H9 (cell line): ENCODE measurements around the gene C2orf92. TPM values are rescaled to one million over a fixed set of nuclear protein-coding genes. Genes with fewer than 3 reads are reported as not detected.

ENCODE experiments used
- DNase-seq: peaks from one replicate; pipeline ENCODE4 v3.0.0-alpha.2; 2017
- H2AFZ ChIP-seq: one replicate; pipeline ENCODE4 v1.6.1; 2013; ENCODE audit warnings: mild to moderate bottlenecking, low read length, control low read depth, moderate library complexity
- H2AK5ac ChIP-seq: 2 replicates; pipeline ENCODE4 v1.6.1; 2013; ENCODE audit warnings: low read length, control low read depth, mixed read lengths; ENCODE audit not compliant: insufficient read length
- H2BK120ac ChIP-seq: one replicate; pipeline ENCODE4 v1.6.1; 2013; ENCODE audit warnings: low read depth, mild to moderate bottlenecking, low read length, control low read depth, inconsistent platforms; ENCODE audit not compliant: poor library complexity, severe bottlenecking
- H2BK12ac ChIP-seq: 2 replicates; pipeline ENCODE4 v1.6.1; 2013; ENCODE audit warnings: low read length, control low read depth, mixed read lengths, low read depth; ENCODE audit not compliant: insufficient read length
- H2BK15ac ChIP-seq: 2 replicates; pipeline ENCODE4 v1.6.1; 2013; ENCODE audit warnings: low read depth, low read length, control low read depth
- H2BK20ac ChIP-seq: one replicate; pipeline ENCODE4 v1.6.1; 2013; ENCODE audit warnings: low read depth, mild to moderate bottlenecking, low read length, control low read depth, inconsistent platforms; ENCODE audit not compliant: poor library complexity, severe bottlenecking
- H2BK5ac ChIP-seq: 2 replicates; pipeline ENCODE4 v1.6.1; 2013; ENCODE audit warnings: low read length, control low read depth, mixed read lengths; ENCODE audit not compliant: insufficient read length
- H3K14ac ChIP-seq: 2 replicates; pipeline ENCODE4 v1.6.1; 2013; ENCODE audit warnings: low read length, control low read depth; ENCODE audit not compliant: insufficient read depth
- H3K18ac ChIP-seq: 2 replicates; pipeline ENCODE4 v1.6.1; 2013; ENCODE audit warnings: low read depth, mild to moderate bottlenecking, mixed read lengths, low read length, control low read depth; ENCODE audit not compliant: insufficient read length
- H3K23ac ChIP-seq: 2 replicates; pipeline ENCODE4 v1.6.1; 2013; ENCODE audit warnings: low read length, control low read depth, mixed read lengths, low read depth; ENCODE audit not compliant: insufficient read length
- H3K23me2 ChIP-seq: 2 replicates; pipeline ENCODE4 v1.6.1; 2013; ENCODE audit warnings: low read depth, mild to moderate bottlenecking, mixed read lengths, low read length, control low read depth; ENCODE audit not compliant: insufficient read length, poor library complexity, severe bottlenecking
- H3K27ac ChIP-seq: 2 replicates; pipeline ENCODE4 v1.5.1; 2013; ENCODE audit warnings: low read length, control low read depth, mixed read lengths, low read depth; ENCODE audit not compliant: insufficient read length
- H3K27me3 ChIP-seq: 2 replicates; pipeline ENCODE4 v1.6.1; 2013; ENCODE audit warnings: low read length, control low read depth, inconsistent platforms; ENCODE audit not compliant: insufficient read depth
- H3K4ac ChIP-seq: 2 replicates; pipeline ENCODE4 v1.6.1; 2013; ENCODE audit warnings: low read depth, mild to moderate bottlenecking, control low read depth, inconsistent platforms, low read length, moderate library complexity
- H3K4me1 ChIP-seq: 2 replicates; pipeline ENCODE4 v1.6.1; 2013; ENCODE audit warnings: low read length, control low read depth, inconsistent platforms; ENCODE audit not compliant: insufficient read depth
- H3K4me2 ChIP-seq: 2 replicates; pipeline ENCODE4 v1.6.1; 2013; ENCODE audit warnings: low read length, control low read depth, mixed read lengths; ENCODE audit not compliant: insufficient read length, insufficient read depth
- H3K56ac ChIP-seq: 2 replicates; pipeline ENCODE4 v1.6.1; 2013; ENCODE audit warnings: low read depth, mild to moderate bottlenecking, mixed read lengths, low read length, control low read depth; ENCODE audit not compliant: insufficient read length
- H3K79me1 ChIP-seq: 2 replicates; pipeline ENCODE4 v1.6.1; 2013; ENCODE audit warnings: low read depth, mild to moderate bottlenecking, moderate library complexity, low read length, control low read depth, inconsistent platforms; ENCODE audit not compliant: insufficient read depth, poor library complexity, severe bottlenecking
- H3K79me2 ChIP-seq: 2 replicates; pipeline ENCODE4 v1.6.1; 2013; ENCODE audit warnings: low read length, control low read depth, inconsistent platforms; ENCODE audit not compliant: insufficient read depth
- H3K9ac ChIP-seq: 2 replicates; pipeline ENCODE4 v1.6.1; 2013; ENCODE audit warnings: low read length, control low read depth, mixed read lengths; ENCODE audit not compliant: insufficient read length; ENCODE audit errors: extremely low read depth
- H3K9me3 ChIP-seq: one replicate; pipeline ENCODE4 v1.6.1; 2013; ENCODE audit warnings: low read depth, low read length, inconsistent platforms; ENCODE audit not compliant: control insufficient read depth
- H3T11ph ChIP-seq: one replicate; pipeline ENCODE4 v1.6.1; 2013; ENCODE audit warnings: mild to moderate bottlenecking, low read length, control low read depth, inconsistent platforms
- H4K20me1 ChIP-seq: one replicate; pipeline ENCODE4 v1.6.1; 2013; ENCODE audit not compliant: control insufficient read depth, insufficient read length, insufficient read depth
- H4K5ac ChIP-seq: 2 replicates; pipeline ENCODE4 v1.6.1; 2013; ENCODE audit warnings: low read depth, mild to moderate bottlenecking, mixed read lengths, low read length, control low read depth; ENCODE audit not compliant: insufficient read length
- H4K8ac ChIP-seq: replicated peaks from 2 replicates; pipeline ENCODE4 v1.6.1; 2013; ENCODE audit warnings: low read length, control low read depth, mixed read lengths, low read depth; ENCODE audit not compliant: insufficient read length
- H4K91ac ChIP-seq: 2 replicates; pipeline ENCODE4 v1.6.1; 2013; ENCODE audit warnings: low read depth, mild to moderate bottlenecking, moderate library complexity, mixed read lengths, low read length, control low read depth; ENCODE audit not compliant: insufficient read length
- H3K27ac Mint-ChIP-seq, 3 experiments: 2 replicates in 2 of 3; 3 replicates in 1 of 3; pipeline ENCODE4 v1.8.0; 2020 to 2021; ENCODE audit warnings: mixed read lengths in 3 of 3, mild to moderate bottlenecking in 1 of 3, moderate library complexity in 1 of 3
- H3K27me3 Mint-ChIP-seq: 2 replicates; pipeline ENCODE4 v1.8.0; 2021; ENCODE audit warnings: low read depth, mild to moderate bottlenecking, moderate library complexity, mixed read lengths
- H3K36me3 Mint-ChIP-seq, 3 experiments: 2 replicates in 2 of 3; 3 replicates in 1 of 3; pipeline ENCODE4 v1.8.0; 2020 to 2021; ENCODE audit warnings: low read depth in 3 of 3, mixed read lengths in 3 of 3; ENCODE audit not compliant: insufficient read depth in 1 of 3
- H3K4me1 Mint-ChIP-seq, 2 experiments: 2 replicates each; pipeline ENCODE4 v1.8.0; 2020; ENCODE audit warnings: mixed read lengths in 2 of 2
- H3K4me3 Mint-ChIP-seq, 2 experiments: 2 replicates in 1 of 2; 3 replicates in 1 of 2; pipeline ENCODE4 v1.8.0; 2020 to 2021; ENCODE audit warnings: mild to moderate bottlenecking in 2 of 2, mixed read lengths in 2 of 2, moderate library complexity in 1 of 2
- H3K9me3 Mint-ChIP-seq, 2 experiments: 2 replicates in 1 of 2; 3 replicates in 1 of 2; pipeline ENCODE4 v1.8.0; 2020; ENCODE audit warnings: mild to moderate bottlenecking in 2 of 2, mixed read lengths in 2 of 2, moderate library complexity in 1 of 2
- WGBS: extraction: QIAGEN DNeasy Blood & Tissue Kit; methylation state at CpG from one replicate; pipeline ENCODE4 v1.1.7; 2013; ENCODE audit warnings: missing lambda C conversion rate, low lambda C conversion rate, mixed read lengths; ENCODE audit not compliant: insufficient read length; ENCODE audit errors: extremely low coverage; 5-methylcytosine and 5-hydroxymethylcytosine counted together
- total RNA-seq: library from RNA; stranded (reverse); gene quantifications from 2 replicates; pipeline ENCODE4 v1.2.1, GENCODE V29; 2021
- TF ChIP-seq, protein P1 (sequence below): fragments of 200-600 bp; sonication (generic); conservative IDR thresholded peaks from 3 replicates; pipeline ENCODE4 v1.8.0; 2021; ENCODE audit warnings: antibody characterized with exemption, mild to moderate bottlenecking

Gene C2orf92
- total RNA-seq, 1 experiment from 2014 or later = 7.3 TPM

DNA sequence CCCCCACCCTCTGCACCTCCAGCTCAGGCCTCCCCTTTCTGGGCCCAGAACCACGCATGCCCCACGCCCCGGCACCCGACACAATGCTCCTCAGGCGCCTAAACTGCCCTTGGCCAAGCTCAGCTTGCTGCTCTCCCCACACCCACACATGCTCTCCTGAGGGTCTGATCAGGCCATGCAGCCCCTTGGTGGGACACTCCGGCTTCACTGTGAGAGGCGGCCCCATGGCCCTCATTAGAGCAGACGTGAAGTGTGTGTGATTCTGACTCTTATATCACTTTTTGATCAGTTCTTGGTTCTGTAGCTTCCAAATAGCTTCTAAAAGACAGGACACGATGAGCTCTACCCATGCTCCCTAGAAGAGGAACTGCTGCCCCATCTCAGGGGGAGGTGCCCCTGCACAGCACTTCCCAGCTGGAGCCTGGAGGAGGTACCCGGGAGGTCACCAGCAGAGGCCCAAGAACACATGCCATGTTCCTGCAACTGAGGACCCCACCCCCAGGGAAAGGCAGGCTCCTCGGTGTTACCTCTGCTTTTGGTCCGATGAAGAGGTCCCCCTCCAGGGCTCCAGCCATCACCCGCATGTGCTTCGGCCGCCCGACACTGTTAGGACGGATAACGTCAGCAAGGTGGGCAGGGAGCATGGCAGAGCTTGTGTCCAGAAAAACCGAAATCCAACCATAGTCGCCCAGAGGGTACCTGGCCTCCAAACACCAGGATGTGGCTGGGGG is 9.3 kb upstream of the C2orf92 start:
- peak overlapping the region in 1 of 3 experiments; percentile 34; a peak in 3 of 7 replicates for H3K27ac Mint-ChIP-seq
- no peak for DNase-seq

More for the DNA sequence above, 9.3 kb upstream of the C2orf92 start:
- H3K4me1 ChIP-seq = no peaks in the 10 kb centered on the region; the same call in 1 of the 2 replicates
- Mint-ChIP-seq H3K27me3 (peaks cover under 1% of the 10 kb centered on the region; the same call in 1 of the 2 replicates), H3K36me3 (peaks cover 23 to 42% (median 31%) of the 10 kb centered on the region in 3 experiments; a peak in 6 of 7 replicates), H3K9me3 (no peaks in the 10 kb centered on the region; a peak in 1 of 5 replicates), H3K4me1 (peaks cover 18 to 19% of the 10 kb centered on the region in 2 experiments), H3K4me3 (no peak overlapping the region)
- H4K5ac ChIP-seq = no peak overlapping the region
- H3K23me2 ChIP-seq = peaks cover 12% of the 10 kb centered on the region
- H4K91ac ChIP-seq = no peak overlapping the region
- no peak overlapping the region for H3K18ac ChIP-seq
- no peak overlapping the region for H2BK20ac ChIP-seq
- no peak overlapping the region for H2BK120ac ChIP-seq
- no peak overlapping the region for H3K14ac ChIP-seq
- no peaks in the 10 kb centered on the region for H4K20me1 ChIP-seq
- H2AFZ ChIP-seq = no peak overlapping the region
- no peaks in the 10 kb centered on the region for H3K9me3 ChIP-seq
- no peak overlapping the region for H3T11ph ChIP-seq
- peaks cover 4% of the 10 kb centered on the region; the same call in 1 of the 2 replicates for H3K79me2 ChIP-seq
- H3K4ac ChIP-seq = no peak overlapping the region
- no peak overlapping the region for H2AK5ac ChIP-seq
- WGBS = no CpG with 5 or more reads among the region's 20 CpGs
- H3K27me3 ChIP-seq = no peaks in the 10 kb centered on the region
- no peak overlapping the region for H3K23ac ChIP-seq
- H2BK5ac ChIP-seq = no peak overlapping the region
- no peak overlapping the region for H3K27ac ChIP-seq
- H4K8ac ChIP-seq = no peak overlapping the region
- TF ChIP-seq, protein P1, sequence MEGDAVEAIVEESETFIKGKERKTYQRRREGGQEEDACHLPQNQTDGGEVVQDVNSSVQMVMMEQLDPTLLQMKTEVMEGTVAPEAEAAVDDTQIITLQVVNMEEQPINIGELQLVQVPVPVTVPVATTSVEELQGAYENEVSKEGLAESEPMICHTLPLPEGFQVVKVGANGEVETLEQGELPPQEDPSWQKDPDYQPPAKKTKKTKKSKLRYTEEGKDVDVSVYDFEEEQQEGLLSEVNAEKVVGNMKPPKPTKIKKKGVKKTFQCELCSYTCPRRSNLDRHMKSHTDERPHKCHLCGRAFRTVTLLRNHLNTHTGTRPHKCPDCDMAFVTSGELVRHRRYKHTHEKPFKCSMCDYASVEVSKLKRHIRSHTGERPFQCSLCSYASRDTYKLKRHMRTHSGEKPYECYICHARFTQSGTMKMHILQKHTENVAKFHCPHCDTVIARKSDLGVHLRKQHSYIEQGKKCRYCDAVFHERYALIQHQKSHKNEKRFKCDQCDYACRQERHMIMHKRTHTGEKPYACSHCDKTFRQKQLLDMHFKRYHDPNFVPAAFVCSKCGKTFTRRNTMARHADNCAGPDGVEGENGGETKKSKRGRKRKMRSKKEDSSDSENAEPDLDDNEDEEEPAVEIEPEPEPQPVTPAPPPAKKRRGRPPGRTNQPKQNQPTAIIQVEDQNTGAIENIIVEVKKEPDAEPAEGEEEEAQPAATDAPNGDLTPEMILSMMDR = no peak
- H3K9ac ChIP-seq = no peak overlapping the region
- H2BK12ac ChIP-seq = no peak overlapping the region
- H3K79me1 ChIP-seq = peaks cover 4% of the 10 kb centered on the region
- no peak overlapping the region for H3K56ac ChIP-seq
- no peak overlapping the region for H3K4me2 ChIP-seq
- H2BK15ac ChIP-seq = no peak overlapping the region
